ENCODE data around the gene PDE7B.

The PDE7B gene

GRCh38 chr6:135887069-135887468, 35.6 kb downstream of the PDE7B start:
- DNase-seq (ENCODE audit: low read depth), result no peak

GRCh38 chr6:135888818-135889217, 37.3 kb downstream of the PDE7B start:
- no peak for DNase-seq (ENCODE audit: low read depth)

- DNase-seq (ENCODE audit: low read depth), result no peak
Measured at GRCh38 chr6:135890876-135891275, 39.4 kb downstream of the PDE7B start.

GRCh38 chr6:135891710-135892109, 40.2 kb downstream of the PDE7B start:
- no peak for DNase-seq (ENCODE audit: low read depth)

DNA sequence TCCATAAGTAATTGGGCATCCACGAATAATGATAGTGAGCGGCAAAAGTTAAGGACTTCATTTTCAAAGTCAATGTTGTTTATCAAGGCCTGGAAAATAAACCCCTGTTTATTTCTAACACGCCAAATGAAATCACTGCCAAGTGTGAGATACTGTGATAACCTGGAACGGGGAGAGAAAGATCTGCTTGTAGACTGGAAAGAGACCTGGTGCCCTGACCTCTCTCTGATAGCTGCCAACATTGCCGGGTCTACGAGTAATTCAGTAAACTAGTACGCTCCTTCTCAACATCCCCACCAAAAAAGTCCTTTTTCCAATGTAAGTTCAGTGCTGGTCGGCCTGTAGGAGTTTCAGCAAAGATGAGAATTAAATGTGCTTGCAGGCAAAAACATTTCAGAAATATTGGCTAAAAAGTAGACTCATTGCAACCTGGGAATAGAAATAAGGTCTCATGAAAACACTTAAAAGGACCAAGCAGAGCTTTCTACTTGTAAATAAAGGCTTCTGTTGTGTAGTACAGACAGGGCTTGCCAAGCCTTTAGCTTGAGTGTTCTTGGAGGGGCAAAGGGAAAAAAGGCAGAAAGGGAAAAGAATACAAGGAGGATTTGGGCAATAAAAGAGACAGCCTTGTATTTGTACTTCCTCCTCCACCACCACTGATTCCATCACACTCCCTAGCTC, 43.9 kb downstream of the PDE7B start:
- DNase-seq (ENCODE audit: low read depth), result no peak

DNA sequence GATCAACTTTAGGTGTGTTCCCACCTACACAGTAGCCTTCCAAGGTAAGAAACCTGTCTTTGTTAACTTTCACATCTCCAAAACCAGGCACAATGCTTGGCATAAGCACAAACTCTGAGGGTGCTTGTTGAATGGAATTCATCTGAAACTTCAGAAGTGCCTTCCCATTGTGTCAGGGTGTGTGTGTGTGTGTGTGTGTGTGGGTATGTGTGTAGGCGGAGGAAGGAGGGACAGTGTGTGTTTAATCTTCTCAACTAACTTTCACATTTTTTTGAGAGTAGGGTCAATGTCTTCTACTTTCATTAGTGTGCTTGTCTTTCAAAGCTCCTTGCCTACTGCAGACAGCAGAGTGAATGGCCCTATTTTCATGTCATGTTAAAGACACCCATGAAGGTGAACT, 45.6 kb downstream of the PDE7B start:
- DNase-seq (ENCODE audit: low read depth), result no peak

DNA sequence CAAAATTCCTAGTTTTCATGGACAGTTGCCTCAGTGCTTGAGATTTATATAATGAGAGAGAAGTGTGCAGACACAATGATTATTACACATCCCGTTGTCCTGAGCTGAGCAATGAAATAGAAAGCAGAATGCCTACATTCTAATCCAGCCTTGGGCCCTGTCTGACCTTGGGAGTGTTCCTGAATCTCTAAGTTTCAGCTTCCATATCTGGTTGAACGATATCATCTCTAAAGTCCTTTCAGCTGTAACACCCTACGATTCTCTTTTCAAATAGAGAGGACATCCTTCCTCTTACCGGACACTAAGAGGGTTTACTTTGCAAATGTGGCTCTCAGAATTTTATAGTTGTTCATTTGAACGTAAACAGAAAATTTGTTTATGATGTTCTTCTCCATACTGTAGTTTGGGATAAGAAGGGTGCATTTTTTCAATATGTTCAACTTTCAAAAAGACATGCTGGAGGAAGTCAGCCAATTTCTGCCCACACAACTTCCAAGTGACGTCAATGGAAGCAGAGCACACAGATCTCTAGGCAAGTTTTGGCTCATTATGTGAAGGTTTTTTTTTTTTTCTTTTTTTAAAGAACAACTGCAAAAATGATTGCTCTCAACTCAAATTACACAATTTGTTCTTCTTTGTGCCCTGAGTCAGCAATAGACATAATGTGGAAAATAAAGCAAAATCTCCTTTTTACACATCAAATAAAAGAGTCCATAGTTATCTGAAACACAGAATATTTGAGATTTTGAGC, 50.4 kb downstream of the PDE7B start:
- peak; percentile 89 for DNase-seq (ENCODE audit: low read depth)

DNA sequence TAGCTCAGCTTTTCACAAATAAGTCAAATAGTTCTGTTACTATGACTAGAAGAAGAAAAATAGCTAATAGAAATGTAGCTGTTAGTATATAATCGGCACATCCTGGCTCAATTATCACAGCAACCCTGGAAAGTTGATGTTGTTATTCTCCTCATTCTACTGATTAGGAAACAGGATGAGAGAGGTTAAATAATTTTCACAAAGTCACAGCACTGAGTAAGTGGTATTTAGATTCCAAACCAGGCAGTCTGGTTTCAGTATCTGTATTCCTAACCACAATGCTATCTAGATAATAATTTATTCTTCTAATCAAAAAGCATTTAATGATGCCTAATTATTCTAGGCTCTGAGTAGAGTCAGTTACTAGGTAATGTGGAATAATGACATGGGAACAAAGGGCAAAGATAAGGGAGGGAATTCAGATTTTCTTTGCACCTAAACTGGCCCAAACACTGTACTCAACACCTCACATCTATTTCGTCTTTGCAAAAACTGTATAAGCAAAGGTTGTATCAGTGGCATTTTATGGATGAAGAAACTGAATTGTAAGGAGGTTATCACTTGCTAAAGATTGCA, 51.3 kb downstream of the PDE7B start:
- DNase-seq (ENCODE audit: low read depth), result no peak

- no peak for DNase-seq (ENCODE audit: low read depth)
Measured at GRCh38 chr6:135904666-135905065, 53.2 kb downstream of the PDE7B start.

DNA sequence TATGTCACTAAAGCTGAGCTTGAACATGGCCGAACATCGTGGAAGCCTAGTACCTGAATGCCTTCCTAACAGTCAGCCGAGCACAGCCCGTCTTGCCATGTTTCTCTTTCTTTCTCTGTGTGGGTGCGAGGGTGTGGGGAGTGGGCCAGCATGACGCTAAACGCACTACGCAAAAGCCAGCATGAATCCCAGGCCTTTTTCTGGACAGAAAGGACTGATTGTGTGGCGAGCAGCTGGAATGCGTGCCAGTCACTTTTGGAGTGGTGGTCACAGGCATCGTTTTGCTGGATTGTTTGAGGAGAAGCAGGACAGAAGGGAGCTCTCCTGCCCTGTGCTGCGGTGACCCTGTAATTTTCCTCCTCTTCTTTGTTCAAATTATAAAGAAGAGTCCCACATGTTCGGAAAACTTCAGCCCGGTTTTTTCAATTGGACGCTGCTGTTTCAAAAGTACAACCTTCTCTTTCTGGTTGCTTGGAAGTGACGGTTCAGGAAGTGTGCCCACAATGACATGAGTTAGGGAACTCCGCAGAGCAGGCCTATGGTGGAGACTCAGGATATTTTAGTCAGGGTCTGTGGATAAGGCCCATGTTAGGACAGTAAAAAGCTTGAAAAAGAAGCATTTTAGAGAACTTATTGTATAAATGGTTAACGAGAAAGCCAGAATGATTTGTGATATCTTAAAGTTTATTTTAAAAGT, 54.3 kb downstream of the PDE7B start:
- no peak for DNase-seq (ENCODE audit: low read depth)

DNA sequence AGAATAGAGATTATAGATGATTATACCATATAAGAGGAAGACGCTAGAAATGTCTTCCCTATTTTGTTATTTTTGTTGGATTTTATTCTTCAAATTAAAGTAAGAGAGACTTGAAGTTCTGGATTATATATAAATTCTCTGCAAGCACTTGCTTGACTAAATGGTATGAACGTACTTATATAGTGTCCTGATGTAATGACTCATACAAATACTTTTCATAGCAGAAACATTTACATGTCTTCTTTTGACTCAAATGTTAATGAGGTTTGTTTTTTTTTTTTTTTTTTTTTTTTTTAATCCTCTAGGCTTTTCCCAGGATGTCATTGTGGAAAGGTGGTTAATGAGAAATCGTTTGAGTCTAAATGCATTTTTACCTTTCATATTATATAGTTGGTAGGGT, 55.0 kb downstream of the PDE7B start:
- peak; percentile 16 for DNase-seq (ENCODE audit: low read depth)

DNA sequence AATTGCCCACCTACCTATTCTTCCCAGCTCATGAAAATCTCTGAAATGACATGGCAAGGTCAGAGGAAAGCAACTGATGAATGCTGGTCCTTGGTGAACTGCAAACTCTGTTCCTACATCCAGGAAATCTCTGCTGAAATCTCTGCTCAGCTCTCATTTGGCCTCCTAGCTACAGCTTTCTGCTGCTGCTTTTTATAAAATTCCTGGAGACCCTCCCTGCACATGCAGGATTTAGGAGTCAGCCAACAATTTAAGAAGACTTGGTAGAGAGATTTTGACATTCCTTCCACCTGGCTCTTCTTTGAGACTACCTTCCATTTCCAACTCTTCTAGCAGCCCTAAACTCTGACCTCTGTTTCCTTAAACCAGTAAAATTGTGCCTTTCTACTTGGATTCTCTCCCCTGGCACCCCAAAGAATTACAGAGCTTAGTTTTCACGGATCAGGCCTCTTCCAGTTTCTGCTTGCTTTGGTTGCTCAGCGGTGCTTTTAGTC, 55.5 kb downstream of the PDE7B start:
- DNase-seq (ENCODE audit: low read depth), result no peak

GRCh38 chr6:135909737-135910387, 58.4 kb downstream of the PDE7B start:
- DNase-seq (ENCODE audit: low read depth), result peak; percentile 17

DNA sequence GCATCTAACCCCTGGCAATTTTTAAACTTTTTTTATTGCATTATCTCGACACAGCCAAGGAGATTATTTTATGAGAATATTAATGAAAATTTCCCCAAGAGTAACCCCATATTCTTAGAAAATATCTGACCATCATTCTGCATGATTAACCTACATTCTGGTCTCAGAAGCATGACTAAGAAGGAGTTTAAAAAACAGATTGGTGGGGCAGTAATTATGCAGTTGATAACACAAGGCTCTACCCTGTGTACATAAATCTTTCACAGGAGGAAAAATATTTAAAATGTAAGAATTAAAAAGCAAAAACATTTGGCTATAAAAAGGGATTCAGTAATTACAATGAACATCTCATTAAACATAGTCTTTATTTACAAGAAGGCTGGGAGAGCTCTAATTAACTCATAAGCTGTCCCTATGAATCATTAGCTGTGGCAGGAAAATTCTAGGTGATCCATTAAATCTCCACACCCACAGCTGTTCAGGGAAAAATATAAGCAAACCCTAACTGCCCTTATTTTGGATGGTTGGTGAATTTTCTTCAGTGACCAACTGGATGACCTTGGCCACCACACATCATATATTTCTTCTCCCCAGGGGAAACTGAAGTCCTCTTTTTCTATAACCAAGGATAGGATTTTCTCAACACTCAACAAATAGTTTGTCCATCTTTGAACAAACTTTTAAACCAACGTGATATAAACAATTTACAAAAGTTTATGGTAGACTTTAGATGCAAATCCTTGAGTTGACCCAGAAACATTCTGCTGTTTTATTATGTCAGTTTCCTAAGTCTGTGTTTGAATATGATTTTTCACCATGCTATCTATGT, 59.5 kb downstream of the PDE7B start:
- no peak for DNase-seq (ENCODE audit: low read depth)

DNA sequence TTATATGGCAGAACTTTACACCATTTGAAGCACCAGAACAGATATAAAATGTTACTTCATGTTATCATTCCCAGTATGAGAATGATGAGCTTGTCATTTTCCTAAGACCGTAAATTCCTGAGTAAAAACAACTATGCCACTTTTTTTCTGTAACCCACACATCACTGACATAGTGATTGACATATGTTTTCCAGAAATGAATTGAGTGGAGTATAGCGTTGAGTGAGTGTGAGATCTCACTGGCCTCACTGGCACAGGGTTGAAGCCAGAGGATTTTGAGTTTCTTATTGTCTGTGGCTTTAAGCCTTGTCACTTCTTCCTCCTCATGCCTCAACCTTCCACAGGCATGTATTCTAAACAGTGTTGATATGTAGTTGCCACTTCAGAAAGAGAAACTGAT, 62.3 kb downstream of the PDE7B start:
- no peak for DNase-seq (ENCODE audit: low read depth)

DNA sequence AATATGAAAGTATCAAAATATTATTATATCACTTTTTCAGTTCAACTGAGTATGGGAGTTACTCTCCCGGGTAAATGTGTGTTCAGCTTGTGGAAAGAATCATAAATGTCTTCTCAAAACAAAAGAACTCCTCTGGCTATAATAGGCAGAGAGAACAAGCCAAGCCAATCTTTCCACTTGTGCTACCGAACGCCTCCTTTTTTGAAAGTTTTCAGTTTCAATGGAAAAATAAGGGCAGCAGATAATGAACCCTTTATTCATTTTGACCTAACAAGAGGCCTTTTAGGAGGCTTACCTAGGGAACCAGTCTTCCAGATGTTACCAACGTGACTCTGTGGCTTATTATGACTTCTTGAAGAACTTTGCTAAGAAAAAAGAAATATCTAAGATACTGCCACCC, 67.5 kb downstream of the PDE7B start:
- no peak for DNase-seq (ENCODE audit: low read depth)

DNA sequence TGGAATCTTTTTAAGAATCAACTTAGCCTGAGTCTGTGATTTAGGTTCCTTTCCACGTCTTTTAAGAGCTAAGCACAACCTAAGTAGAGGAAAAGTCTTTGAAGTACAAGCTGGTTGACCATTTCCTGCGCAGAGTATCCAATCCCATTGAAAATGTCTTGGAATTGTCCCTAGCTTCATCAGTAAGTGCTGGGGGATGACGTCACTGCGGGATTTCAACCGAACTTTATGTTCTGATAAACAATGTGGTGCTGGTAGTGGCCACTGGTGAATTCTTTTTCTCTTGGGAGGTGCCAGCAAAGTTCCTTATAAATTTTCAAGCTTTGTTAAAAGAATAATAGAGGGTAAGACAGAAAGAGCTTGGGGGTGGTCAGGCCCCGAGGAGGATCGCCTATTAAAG, 69.2 kb downstream of the PDE7B start:
- DNase-seq (ENCODE audit: low read depth), result no peak

DNA sequence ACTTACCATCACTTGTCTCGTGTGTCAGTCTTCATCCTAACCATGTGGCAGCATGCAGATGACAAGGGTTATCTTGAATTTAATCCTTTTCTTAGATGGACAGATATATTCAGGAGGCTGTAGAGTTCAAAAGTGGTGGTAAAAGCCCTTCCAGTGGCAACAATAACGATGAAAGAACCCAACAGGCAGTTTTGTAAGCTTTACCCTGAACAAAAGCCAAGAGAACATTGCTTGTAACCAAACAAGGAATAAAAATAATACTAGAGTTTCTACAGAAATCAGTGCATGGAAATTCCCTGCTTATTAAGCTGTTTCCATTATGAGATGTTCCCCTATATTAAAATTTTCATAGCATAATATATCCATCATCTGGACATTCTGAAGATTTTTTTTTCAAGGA, 69.7 kb downstream of the PDE7B start:
- DNase-seq (ENCODE audit: low read depth), result no peak

DNA sequence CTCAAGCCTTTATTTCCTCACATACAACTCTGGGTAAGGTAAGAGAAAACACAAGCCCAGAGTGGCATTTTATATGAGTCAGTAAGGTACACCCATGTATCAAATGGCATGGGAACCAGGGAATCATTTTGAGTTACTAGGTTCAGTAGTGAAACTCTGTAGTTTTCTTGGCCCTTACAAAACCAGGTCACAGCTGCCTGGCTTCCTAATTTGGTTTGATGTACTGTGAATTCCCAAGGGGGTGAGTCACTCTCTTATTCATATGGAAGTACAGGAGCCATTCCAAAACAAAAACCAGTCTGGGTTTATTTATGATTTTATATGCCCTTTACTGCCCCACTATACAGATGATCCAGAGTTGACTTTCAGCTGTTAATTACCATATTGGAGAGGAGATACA, 70.7 kb downstream of the PDE7B start:
- DNase-seq (ENCODE audit: low read depth), result peak; percentile 93

DNA sequence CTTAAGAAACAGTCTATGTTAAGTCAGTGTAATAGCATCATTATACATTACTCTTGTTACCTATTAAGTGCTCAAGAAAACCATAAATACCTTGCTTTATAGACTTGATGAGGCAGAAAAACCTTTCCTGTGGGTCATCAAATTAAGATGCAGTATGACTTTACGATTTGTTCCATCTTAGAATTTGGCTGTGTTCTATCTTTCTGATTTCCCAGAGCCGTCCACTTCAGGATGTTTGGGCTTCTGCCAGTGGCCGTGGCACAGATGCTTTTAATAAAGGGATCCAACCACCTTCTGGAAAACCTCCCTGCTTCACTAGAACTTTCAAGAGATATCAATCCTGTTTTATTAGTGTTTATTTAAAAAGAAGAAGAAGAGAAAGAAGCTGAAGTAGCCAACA, 71.2 kb downstream of the PDE7B start:
- DNase-seq (ENCODE audit: low read depth), result peak; percentile 60

DNA sequence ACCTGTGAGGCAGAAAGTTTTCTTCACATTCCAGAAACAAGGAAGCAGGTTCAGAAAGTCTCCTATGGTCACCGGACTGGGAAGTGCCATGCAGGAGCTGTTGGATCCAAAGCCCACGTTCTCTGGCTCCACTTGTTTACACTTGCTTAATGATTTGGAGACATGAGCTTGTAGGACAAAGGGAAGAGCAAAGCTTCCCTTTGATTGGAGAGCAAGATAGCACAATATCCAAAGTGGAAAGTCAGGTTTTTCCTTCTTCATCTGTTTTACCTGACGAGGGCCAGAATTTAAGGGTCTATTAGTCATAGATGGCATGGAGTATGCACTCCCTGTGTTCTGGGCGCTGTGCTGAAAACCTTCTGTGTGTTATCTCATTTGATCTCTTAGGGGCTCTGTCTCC, 81.2 kb downstream of the PDE7B start:
- no peak for DNase-seq (ENCODE audit: low read depth)

Measured in fibroblast of the conjunctiva (primary cell).